ENCODE results near the gene CRACDL. TPM values are rescaled to one million over a fixed set of nuclear protein-coding genes. Genes with fewer than 3 reads are reported as not detected.

The CRACDL gene
- polyA plus RNA-seq, 1 experiment: not detected

- no peaks in the 10 kb centered on the region for H3K36me3 ChIP-seq (ENCODE audit: control insufficient read depth, insufficient read depth, low read length)
- CTCF ChIA-PET: interaction anchor here (0.6 kb wide), 1 partner anchor 10 kb away, joined by 3 read pairs; no protein-coding TSS in a partner anchor
- TF ChIP-seq CTCF (IDR thresholded peaks at IDR 0.05; ENCODE audit: insufficient read depth, low read depth, low read length): no peak
- DNase-seq (ENCODE audit: low read depth): no peak
- peaks cover 14% of the 10 kb centered on the region for H3K27me3 ChIP-seq (ENCODE audit: control insufficient read depth, insufficient read depth, low read length)
- POLR2A ChIA-PET: no interaction called here
- H3K4me3 ChIP-seq (ENCODE audit: low read depth, low read length): no peak overlapping the region
Measured at GRCh38 chr2:98931596-98931995, 4.4 kb downstream of the CRACDL start.

GRCh38 chr2:98929920-98930319 lies 6.1 kb downstream of the CRACDL start:
- no peak for TF ChIP-seq CTCF (IDR thresholded peaks at IDR 0.05; ENCODE audit: insufficient read depth, low read depth, low read length)
- CTCF ChIA-PET: no interaction called here
- Histone ChIP-seq H3K27me3 (ENCODE audit: control insufficient read depth, insufficient read depth, low read length) (peaks cover 10% of the 10 kb centered on the region), H3K4me3 (ENCODE audit: low read depth, low read length) (no peak overlapping the region), H3K36me3 (ENCODE audit: control insufficient read depth, insufficient read depth, low read length) (no peaks in the 10 kb centered on the region)
- POLR2A ChIA-PET: no interaction called here
- no peak for DNase-seq (ENCODE audit: low read depth)

GRCh38 chr2:98928242-98928641 lies 7.8 kb downstream of the CRACDL start:
- no peak for DNase-seq (ENCODE audit: low read depth)
- H3K27me3 ChIP-seq (ENCODE audit: control insufficient read depth, insufficient read depth, low read length): peaks cover 3% of the 10 kb centered on the region; the same call in 1 of the 2 replicates
- no peak for TF ChIP-seq CTCF (IDR thresholded peaks at IDR 0.05; ENCODE audit: insufficient read depth, low read depth, low read length)
- no peaks in the 10 kb centered on the region for H3K36me3 ChIP-seq (ENCODE audit: control insufficient read depth, insufficient read depth, low read length)
- ChIA-PET POLR2A (no interaction called here), CTCF (no interaction called here)
- no peak overlapping the region for H3K4me3 ChIP-seq (ENCODE audit: low read depth, low read length)

- DNase-seq (ENCODE audit: low read depth): no peak
- H3K4me3 ChIP-seq (ENCODE audit: low read depth, low read length): no peak overlapping the region
- H3K36me3 ChIP-seq (ENCODE audit: control insufficient read depth, insufficient read depth, low read length): no peaks in the 10 kb centered on the region
- ChIA-PET CTCF (no interaction called here), POLR2A (no interaction called here)
- peaks cover 1% of the 10 kb centered on the region; the same call in 1 of the 2 replicates for H3K27me3 ChIP-seq (ENCODE audit: control insufficient read depth, insufficient read depth, low read length)
- no peak for TF ChIP-seq CTCF (IDR thresholded peaks at IDR 0.05; ENCODE audit: insufficient read depth, low read depth, low read length)
Measured at GRCh38 chr2:98927027-98927426, 9.0 kb downstream of the CRACDL start.

GRCh38 chr2:98926601-98927000 lies 9.4 kb downstream of the CRACDL start:
- CTCF ChIA-PET: no interaction called here

More at GRCh38 chr2:98926601-98927000, 9.4 kb downstream of the CRACDL start:
- DNase-seq (ENCODE audit: low read depth): no peak
- POLR2A ChIA-PET: no interaction called here
- no peak overlapping the region for H3K4me3 ChIP-seq (ENCODE audit: low read depth, low read length)
- TF ChIP-seq CTCF (IDR thresholded peaks at IDR 0.05; ENCODE audit: insufficient read depth, low read depth, low read length): no peak
- peaks cover 1% of the 10 kb centered on the region; the same call in 1 of the 2 replicates for H3K27me3 ChIP-seq (ENCODE audit: control insufficient read depth, insufficient read depth, low read length)
- no peaks in the 10 kb centered on the region for H3K36me3 ChIP-seq (ENCODE audit: control insufficient read depth, insufficient read depth, low read length)

Data from BJ (cell line).